ENCODE results near the gene GRIN2A.

The GRIN2A gene

DNA sequence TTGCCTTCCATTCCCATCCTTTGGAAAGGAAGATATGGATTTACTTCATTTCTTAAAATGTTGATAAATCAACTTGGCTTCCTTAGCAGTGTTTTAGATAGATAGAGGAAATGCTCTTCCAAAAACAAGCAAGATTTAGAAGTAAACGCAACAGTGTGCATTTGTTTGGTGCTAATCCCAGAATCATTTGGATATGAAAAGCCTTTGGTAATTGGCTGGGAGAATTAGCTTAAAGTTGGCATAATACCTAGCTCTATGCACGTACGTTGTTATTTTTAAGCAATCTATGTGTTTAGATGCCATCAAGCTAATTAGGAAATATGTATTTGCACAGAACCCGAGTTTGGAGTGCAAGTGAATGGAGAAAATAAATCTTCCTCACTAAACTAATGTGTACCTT, 415.3 kb downstream of the GRIN2A start:
- H3K27ac ChIP-seq (replicated peaks), result no peak overlapping the region
- TF ChIP-seq, protein P1, sequence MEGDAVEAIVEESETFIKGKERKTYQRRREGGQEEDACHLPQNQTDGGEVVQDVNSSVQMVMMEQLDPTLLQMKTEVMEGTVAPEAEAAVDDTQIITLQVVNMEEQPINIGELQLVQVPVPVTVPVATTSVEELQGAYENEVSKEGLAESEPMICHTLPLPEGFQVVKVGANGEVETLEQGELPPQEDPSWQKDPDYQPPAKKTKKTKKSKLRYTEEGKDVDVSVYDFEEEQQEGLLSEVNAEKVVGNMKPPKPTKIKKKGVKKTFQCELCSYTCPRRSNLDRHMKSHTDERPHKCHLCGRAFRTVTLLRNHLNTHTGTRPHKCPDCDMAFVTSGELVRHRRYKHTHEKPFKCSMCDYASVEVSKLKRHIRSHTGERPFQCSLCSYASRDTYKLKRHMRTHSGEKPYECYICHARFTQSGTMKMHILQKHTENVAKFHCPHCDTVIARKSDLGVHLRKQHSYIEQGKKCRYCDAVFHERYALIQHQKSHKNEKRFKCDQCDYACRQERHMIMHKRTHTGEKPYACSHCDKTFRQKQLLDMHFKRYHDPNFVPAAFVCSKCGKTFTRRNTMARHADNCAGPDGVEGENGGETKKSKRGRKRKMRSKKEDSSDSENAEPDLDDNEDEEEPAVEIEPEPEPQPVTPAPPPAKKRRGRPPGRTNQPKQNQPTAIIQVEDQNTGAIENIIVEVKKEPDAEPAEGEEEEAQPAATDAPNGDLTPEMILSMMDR (IDR thresholded peaks at IDR 0.05; ENCODE audit: insufficient read depth, low read length), result no peak
- TF ChIP-seq SPI1 (IDR thresholded peaks at IDR 0.05; ENCODE audit: borderline replicate concordance, low read depth) (no peak), GABPA (IDR thresholded peaks at IDR 0.05; ENCODE audit: low read depth) (no peak), POLR2AphosphoS5 (IDR thresholded peaks at IDR 0.05; ENCODE audit: low read depth) (no peak)
- TF ChIP-seq, protein P2, sequence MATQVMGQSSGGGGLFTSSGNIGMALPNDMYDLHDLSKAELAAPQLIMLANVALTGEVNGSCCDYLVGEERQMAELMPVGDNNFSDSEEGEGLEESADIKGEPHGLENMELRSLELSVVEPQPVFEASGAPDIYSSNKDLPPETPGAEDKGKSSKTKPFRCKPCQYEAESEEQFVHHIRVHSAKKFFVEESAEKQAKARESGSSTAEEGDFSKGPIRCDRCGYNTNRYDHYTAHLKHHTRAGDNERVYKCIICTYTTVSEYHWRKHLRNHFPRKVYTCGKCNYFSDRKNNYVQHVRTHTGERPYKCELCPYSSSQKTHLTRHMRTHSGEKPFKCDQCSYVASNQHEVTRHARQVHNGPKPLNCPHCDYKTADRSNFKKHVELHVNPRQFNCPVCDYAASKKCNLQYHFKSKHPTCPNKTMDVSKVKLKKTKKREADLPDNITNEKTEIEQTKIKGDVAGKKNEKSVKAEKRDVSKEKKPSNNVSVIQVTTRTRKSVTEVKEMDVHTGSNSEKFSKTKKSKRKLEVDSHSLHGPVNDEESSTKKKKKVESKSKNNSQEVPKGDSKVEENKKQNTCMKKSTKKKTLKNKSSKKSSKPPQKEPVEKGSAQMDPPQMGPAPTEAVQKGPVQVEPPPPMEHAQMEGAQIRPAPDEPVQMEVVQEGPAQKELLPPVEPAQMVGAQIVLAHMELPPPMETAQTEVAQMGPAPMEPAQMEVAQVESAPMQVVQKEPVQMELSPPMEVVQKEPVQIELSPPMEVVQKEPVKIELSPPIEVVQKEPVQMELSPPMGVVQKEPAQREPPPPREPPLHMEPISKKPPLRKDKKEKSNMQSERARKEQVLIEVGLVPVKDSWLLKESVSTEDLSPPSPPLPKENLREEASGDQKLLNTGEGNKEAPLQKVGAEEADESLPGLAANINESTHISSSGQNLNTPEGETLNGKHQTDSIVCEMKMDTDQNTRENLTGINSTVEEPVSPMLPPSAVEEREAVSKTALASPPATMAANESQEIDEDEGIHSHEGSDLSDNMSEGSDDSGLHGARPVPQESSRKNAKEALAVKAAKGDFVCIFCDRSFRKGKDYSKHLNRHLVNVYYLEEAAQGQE (IDR thresholded peaks at IDR 0.05; ENCODE audit: insufficient replicate concordance, low read depth), result no peak
- H3K27me3 ChIP-seq (ENCODE audit: insufficient read depth, poor library complexity, severe bottlenecking), result no peaks in the 10 kb centered on the region
- H3K4me3 ChIP-seq (replicated peaks; ENCODE audit: insufficient read depth, low read length), result no peak overlapping the region
- no peak for DNase-seq (ENCODE audit: low read depth in 1 of 2, low spot score in 1 of 2)

DNA sequence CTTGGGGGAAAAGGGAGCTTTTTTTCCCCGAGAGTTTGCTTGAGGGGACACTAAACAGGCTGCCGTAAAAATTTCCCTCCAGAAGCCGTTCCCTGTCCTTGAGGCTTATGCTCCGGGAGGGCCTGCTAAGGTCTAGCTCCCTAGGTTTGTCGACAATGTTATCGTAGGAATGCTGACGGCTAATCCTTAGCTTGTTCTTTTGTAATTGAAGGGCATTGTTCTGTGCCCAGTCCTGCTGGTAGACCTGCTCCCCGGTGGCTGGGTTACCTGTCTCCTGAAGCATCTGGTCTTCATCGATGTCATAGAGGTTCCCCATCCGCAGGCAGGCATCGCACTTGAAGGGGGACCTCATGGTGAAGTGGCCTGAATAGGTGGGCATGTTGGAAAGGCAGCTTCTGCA, 418.7 kb downstream of the GRIN2A start:
- TF ChIP-seq GABPA (IDR thresholded peaks at IDR 0.05; ENCODE audit: low read depth) (no peak), SPI1 (IDR thresholded peaks at IDR 0.05; ENCODE audit: borderline replicate concordance, low read depth) (no peak), POLR2AphosphoS5 (IDR thresholded peaks at IDR 0.05; ENCODE audit: low read depth) (no peak)
- TF ChIP-seq, protein P2 (IDR thresholded peaks at IDR 0.05; ENCODE audit: insufficient replicate concordance, low read depth), result no peak
- TF ChIP-seq, protein P1 (IDR thresholded peaks at IDR 0.05; ENCODE audit: insufficient read depth, low read length), result no peak
- DNase-seq (ENCODE audit: low read depth in 1 of 2, low spot score in 1 of 2), result no peak
- Histone ChIP-seq H3K27ac (replicated peaks) (no peak overlapping the region), H3K4me3 (replicated peaks; ENCODE audit: insufficient read depth, low read length) (no peak overlapping the region), H3K27me3 (ENCODE audit: insufficient read depth, poor library complexity, severe bottlenecking) (no peaks in the 10 kb centered on the region)

DNA sequence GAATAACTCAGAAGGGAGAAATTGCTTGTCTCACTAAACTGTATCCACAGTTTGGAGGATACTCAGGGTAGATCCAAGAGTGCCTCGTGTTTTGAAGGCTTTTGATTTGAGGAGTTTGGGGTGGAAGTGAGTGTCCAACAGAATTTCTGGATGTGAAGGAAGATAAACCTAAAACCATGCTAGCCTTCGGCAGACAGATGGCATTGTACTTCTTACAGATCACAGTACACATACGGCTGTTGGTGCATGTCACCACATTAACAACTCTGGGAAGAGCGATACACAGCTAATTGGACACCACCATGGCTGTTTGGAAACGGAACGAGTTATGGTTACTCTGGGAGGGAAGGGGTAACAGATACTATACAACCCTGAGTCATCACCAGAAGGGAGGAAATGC, 420.4 kb downstream of the GRIN2A start:
- no peak for TF ChIP-seq POLR2AphosphoS5 (IDR thresholded peaks at IDR 0.05; ENCODE audit: low read depth)
- TF ChIP-seq SPI1 (IDR thresholded peaks at IDR 0.05; ENCODE audit: borderline replicate concordance, low read depth), result no peak
- TF ChIP-seq GABPA (IDR thresholded peaks at IDR 0.05; ENCODE audit: low read depth), result no peak
- TF ChIP-seq, protein P2 (IDR thresholded peaks at IDR 0.05; ENCODE audit: insufficient replicate concordance, low read depth), result no peak
- TF ChIP-seq, protein P1 (IDR thresholded peaks at IDR 0.05; ENCODE audit: insufficient read depth, low read length), result no peak
- no peak for DNase-seq (ENCODE audit: low read depth in 1 of 2, low spot score in 1 of 2)

More for the DNA sequence above, 420.4 kb downstream of the GRIN2A start:
- H3K27ac ChIP-seq (replicated peaks), result no peak overlapping the region
- H3K4me3 ChIP-seq (replicated peaks; ENCODE audit: insufficient read depth, low read length), result no peak overlapping the region
- H3K27me3 ChIP-seq (ENCODE audit: insufficient read depth, poor library complexity, severe bottlenecking), result no peaks in the 10 kb centered on the region

Data from HL-60 (cell line).